SU-DHL-6 (cell line): ENCODE results near the gene FKBP5.

ENCODE experiments used
- EZH2phosphoT487 ChIP-seq: fragments of 200-600 bp; sonication (generic), shearing (Covaris generic); conservative IDR thresholded peaks from 2 replicates; pipeline ENCODE4 v1.6.1; 2018; ENCODE audit warnings: mild to moderate bottlenecking, antibody characterized with exemption, low read length, moderate library complexity, mixed read lengths
- TF ChIP-seq, protein P1 (sequence below): fragments of 200-600 bp; sonication (generic); IDR thresholded peaks from one replicate; pipeline ENCODE4 v1.5.1; 2017; ENCODE audit warnings: antibody characterized with exemption, mild to moderate bottlenecking, low read length, moderate library complexity; ENCODE audit not compliant: insufficient read depth, poor library complexity, severe bottlenecking

DNA sequence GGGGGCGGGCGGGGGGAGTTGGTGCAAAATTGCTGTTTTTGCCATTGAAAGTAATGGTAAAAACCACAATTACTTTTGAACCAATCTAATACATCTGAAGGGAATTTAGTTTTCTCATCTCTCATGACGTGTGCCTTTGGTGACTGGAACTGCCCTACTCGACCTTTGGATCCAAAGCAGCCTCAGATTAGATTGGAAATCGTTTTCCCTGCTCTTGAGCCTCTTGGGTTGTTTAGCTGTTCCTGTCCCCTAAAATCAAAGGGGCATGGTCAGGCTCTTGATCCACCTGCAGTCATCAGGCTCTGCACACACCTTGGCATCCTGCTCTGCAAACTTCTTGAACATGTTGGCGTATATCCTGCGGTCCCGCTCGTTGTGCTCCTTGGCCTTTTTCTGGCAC, 112.0 kb downstream of the FKBP5 start:
- TF ChIP-seq, protein P1, sequence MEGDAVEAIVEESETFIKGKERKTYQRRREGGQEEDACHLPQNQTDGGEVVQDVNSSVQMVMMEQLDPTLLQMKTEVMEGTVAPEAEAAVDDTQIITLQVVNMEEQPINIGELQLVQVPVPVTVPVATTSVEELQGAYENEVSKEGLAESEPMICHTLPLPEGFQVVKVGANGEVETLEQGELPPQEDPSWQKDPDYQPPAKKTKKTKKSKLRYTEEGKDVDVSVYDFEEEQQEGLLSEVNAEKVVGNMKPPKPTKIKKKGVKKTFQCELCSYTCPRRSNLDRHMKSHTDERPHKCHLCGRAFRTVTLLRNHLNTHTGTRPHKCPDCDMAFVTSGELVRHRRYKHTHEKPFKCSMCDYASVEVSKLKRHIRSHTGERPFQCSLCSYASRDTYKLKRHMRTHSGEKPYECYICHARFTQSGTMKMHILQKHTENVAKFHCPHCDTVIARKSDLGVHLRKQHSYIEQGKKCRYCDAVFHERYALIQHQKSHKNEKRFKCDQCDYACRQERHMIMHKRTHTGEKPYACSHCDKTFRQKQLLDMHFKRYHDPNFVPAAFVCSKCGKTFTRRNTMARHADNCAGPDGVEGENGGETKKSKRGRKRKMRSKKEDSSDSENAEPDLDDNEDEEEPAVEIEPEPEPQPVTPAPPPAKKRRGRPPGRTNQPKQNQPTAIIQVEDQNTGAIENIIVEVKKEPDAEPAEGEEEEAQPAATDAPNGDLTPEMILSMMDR: no peak
- TF ChIP-seq EZH2phosphoT487: no peak
